ENCODE measurements around the gene CYP4A22.
"Not testable (repeated sequence)": the region's sequence is repeated elsewhere in the genome, so short reads cannot be mapped to it uniquely, and the experiment has no call there.

Gene CYP4A22

GRCh38 chr1:47184822-47185677 lies 47.8 kb downstream of the CYP4A22 start:
- in situ Hi-C loops (cut with MboI; ENCODE audit: low sequenced_read_pairs) = no loop called here

GRCh38 chr1:47186267-47187185 lies 49.3 kb downstream of the CYP4A22 start:
- in situ Hi-C loops (cut with MboI; ENCODE audit: low sequenced_read_pairs) = no loop called here

GRCh38 chr1:47187231-47187925 lies 50.1 kb downstream of the CYP4A22 start:
- in situ Hi-C loops (cut with MboI; ENCODE audit: low sequenced_read_pairs) = no loop called here

- in situ Hi-C loops (cut with MboI; ENCODE audit: low sequenced_read_pairs) = no loop called here
Measured at GRCh38 chr1:47187926-47188250, 50.6 kb downstream of the CYP4A22 start.

GRCh38 chr1:47188791-47189785 lies 51.8 kb downstream of the CYP4A22 start:
- in situ Hi-C loops (cut with MboI; ENCODE audit: low sequenced_read_pairs) = no loop called here

- in situ Hi-C loops (cut with MboI; ENCODE audit: low sequenced_read_pairs) = no loop called here
Measured at GRCh38 chr1:47189844-47190508, 52.7 kb downstream of the CYP4A22 start, which contains the start of gene PDZK1IP1. Gene PDZK1IP1 (minus strand): TSS chr1:47190036. CDS start chr1:47189932, 104 bp downstream.

GRCh38 chr1:47190509-47190855 lies 53.2 kb downstream of the CYP4A22 start:
- in situ Hi-C loops (cut with MboI; ENCODE audit: low sequenced_read_pairs) = no loop called here

GRCh38 chr1:47190857-47191256 lies 53.6 kb downstream of the CYP4A22 start:
- in situ Hi-C loops (cut with MboI; ENCODE audit: low sequenced_read_pairs) = no loop called here

- in situ Hi-C loops (cut with MboI; ENCODE audit: low sequenced_read_pairs) = no loop called here
Measured at GRCh38 chr1:47191940-47192457, 54.8 kb downstream of the CYP4A22 start.

GRCh38 chr1:47192458-47193384 lies 55.5 kb downstream of the CYP4A22 start:
- in situ Hi-C loops (cut with MboI; ENCODE audit: low sequenced_read_pairs) = no loop called here

GRCh38 chr1:47193496-47193895 lies 56.3 kb downstream of the CYP4A22 start:
- in situ Hi-C loops (cut with MboI; ENCODE audit: low sequenced_read_pairs) = not testable (repeated sequence)

GRCh38 chr1:47194311-47194710 lies 57.1 kb downstream of the CYP4A22 start:
- in situ Hi-C loops (cut with MboI; ENCODE audit: low sequenced_read_pairs) = no loop called here

- in situ Hi-C loops (cut with MboI; ENCODE audit: low sequenced_read_pairs) = not testable (repeated sequence)
Measured at GRCh38 chr1:47195981-47196380, 58.7 kb downstream of the CYP4A22 start.

GRCh38 chr1:47196622-47197021 lies 59.4 kb downstream of the CYP4A22 start:
- in situ Hi-C loops (cut with MboI; ENCODE audit: low sequenced_read_pairs) = no loop called here

- in situ Hi-C loops (cut with MboI; ENCODE audit: low sequenced_read_pairs) = no loop called here
Measured at GRCh38 chr1:47198214-47198613, 61.0 kb downstream of the CYP4A22 start.
